ENCODE data around the gene FHL3. TPM values are rescaled to one million over a fixed set of nuclear protein-coding genes. Genes with fewer than 3 reads are reported as not detected.

The FHL3 gene
- total and polyA plus RNA-seq, 8 donors = 5.1 to 11.3 (median 8.0) TPM

- FAIRE-seq (no peak), DNase-seq (peak in 1 of 6 donors; percentile 74), ATAC-seq (no peak)
- H3K36me3 ChIP-seq = no peaks in the 10 kb centered on the region
- TF ChIP-seq, protein P1, sequence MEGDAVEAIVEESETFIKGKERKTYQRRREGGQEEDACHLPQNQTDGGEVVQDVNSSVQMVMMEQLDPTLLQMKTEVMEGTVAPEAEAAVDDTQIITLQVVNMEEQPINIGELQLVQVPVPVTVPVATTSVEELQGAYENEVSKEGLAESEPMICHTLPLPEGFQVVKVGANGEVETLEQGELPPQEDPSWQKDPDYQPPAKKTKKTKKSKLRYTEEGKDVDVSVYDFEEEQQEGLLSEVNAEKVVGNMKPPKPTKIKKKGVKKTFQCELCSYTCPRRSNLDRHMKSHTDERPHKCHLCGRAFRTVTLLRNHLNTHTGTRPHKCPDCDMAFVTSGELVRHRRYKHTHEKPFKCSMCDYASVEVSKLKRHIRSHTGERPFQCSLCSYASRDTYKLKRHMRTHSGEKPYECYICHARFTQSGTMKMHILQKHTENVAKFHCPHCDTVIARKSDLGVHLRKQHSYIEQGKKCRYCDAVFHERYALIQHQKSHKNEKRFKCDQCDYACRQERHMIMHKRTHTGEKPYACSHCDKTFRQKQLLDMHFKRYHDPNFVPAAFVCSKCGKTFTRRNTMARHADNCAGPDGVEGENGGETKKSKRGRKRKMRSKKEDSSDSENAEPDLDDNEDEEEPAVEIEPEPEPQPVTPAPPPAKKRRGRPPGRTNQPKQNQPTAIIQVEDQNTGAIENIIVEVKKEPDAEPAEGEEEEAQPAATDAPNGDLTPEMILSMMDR (IDR thresholded peaks at IDR 0.05) = no peak
- no peaks in the 10 kb centered on the region for H3K9me3 ChIP-seq
- no peaks in the 10 kb centered on the region for H3K27me3 ChIP-seq
- H3K4me3 ChIP-seq = no peak overlapping the region
- WGBS, 2 donors = 89 to 91% methylated on average over 25 of the region's 25 CpGs
- peak overlapping the region in 1 of 4 donors; percentile 39 for H3K27ac ChIP-seq
- peaks cover 4 to 23% (median 10%) of the 10 kb centered on the region in 3 donors for H3K4me1 ChIP-seq
- intact Hi-C loops (cut with DNase I) = no loop called here
Measured at GRCh38 chr1:37997256-37998088, 7.8 kb downstream of the FHL3 start.

DNA sequence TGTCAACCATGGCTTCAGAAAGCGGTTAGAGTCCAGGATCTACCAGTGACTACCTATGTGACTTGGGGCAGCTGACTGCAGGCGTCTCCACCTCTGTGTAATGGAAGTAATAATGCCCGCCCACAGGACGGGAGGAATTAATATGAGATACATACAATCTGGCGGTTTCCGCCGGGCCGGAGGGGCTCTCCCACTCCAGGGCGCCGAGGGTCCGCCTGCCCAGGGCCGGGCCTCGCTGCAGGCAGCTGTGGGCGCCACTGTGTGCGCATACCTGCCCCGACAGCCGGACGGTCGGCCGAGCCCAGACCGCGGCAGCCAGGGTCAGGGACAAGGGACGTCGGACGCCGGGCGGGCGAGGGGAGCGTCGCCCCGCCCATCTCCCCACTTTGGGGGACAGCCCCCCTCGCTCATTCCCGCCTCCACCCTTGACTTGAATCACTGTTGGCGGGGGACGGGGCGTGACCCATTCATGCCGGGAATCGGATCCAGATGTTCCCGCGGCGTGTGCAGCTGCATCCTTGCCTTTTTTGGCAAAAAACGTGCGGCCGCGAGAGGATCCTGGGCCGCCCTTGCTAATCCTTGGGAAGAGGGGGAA is 9.5 kb downstream of the FHL3 start:
- Histone ChIP-seq H3K36me3 (no peaks in the 10 kb centered on the region), H3K4me1 (peaks cover 4 to 23% (median 10%) of the 10 kb centered on the region in 3 donors), H3K27ac (peak overlapping the region; percentile 57 to 83 (median 79)), H3K9me3 (no peaks in the 10 kb centered on the region), H3K27me3 (no peaks in the 10 kb centered on the region), H3K4me3 (peak overlapping the region; percentile 20 to 56 (median 48))
- DNase-seq (peak; percentile 54 to 86 (median 72)), FAIRE-seq (no peak), ATAC-seq (peak; percentile 65 to 80 (median 72))
- WGBS, 2 donors = 5 to 6% methylated on average over 34 to 46 of the region's 46 CpGs
- TF ChIP-seq, protein P1 (IDR thresholded peaks at IDR 0.05) = no peak
- intact Hi-C loops (cut with DNase I) = no loop called here

- peak in 1 of 4 donors; percentile 3 for ATAC-seq
- 50 to 59% methylated on average over 11 of the region's 11 CpGs for WGBS, 2 donors
- Histone ChIP-seq H3K27me3 (no peaks in the 10 kb centered on the region), H3K36me3 (no peaks in the 10 kb centered on the region), H3K4me1 (peaks cover 4 to 19% (median 10%) of the 10 kb centered on the region in 3 donors), H3K27ac (peak overlapping the region; percentile 57 to 83 (median 79)), H3K4me3 (peak overlapping the region in 2 of 4 donors; percentile 53 to 56), H3K9me3 (no peaks in the 10 kb centered on the region)
- TF ChIP-seq, protein P1 (IDR thresholded peaks at IDR 0.05) = no peak
- DNase-seq = no peak
- no peak for FAIRE-seq
- intact Hi-C loops (cut with DNase I) = no loop called here
Measured at GRCh38 chr1:37994886-37995566, 10.3 kb downstream of the FHL3 start.

DNA sequence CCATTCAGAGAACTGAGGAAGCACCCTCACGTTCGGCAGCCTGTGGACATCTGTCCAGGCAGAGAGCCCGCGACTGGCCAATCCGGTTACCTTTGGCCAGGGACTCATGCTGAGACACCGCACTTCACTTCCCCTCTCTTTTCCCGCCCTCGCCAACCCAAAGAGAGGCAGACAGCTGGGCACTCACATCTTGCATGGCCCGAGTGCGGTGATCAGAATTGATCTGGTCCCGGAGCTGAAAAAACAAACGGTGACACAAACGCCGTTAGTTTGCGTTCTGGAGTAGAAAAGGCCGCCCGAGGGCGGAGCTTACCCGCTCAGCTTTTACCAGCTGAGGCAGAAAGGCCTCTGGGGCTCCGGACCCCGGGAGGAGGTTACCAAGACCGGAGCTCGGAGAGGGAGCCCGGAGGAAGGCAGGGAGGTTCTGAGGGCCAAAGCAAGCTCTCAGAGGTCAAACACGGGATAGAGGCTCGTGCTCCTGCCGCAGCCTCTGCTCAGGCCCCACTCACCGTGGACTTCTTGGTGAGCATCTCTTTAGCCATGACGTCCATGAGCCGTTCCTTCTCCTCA is 15.9 kb downstream of the FHL3 start:
- ATAC-seq (peak; percentile 31 to 57 (median 38)), DNase-seq (peak in 4 of 6 donors; percentile 29 to 76 (median 49)), FAIRE-seq (no peak)
- peaks cover 3 to 24% (median 8%) of the 10 kb centered on the region in 3 donors for H3K36me3 ChIP-seq
- H3K9me3 ChIP-seq = no peaks in the 10 kb centered on the region
- WGBS, 2 donors = 0% methylated on average over 30 of the region's 30 CpGs
- intact Hi-C loops (cut with DNase I) = no loop called here
- TF ChIP-seq, protein P1 (IDR thresholded peaks at IDR 0.05) = no peak
- H3K4me3 ChIP-seq = peak overlapping the region; percentile 87 to 96 (median 91)
- H3K27me3 ChIP-seq = no peaks in the 10 kb centered on the region
- peaks cover 0 to 6% (median under 1%) of the 10 kb centered on the region in 3 donors for H3K4me1 ChIP-seq
- peak overlapping the region; percentile 35 to 79 (median 58) for H3K27ac ChIP-seq
